WTC11 (cell line): ENCODE results near the gene SETDB1. TPM values are rescaled to one million over a fixed set of nuclear protein-coding genes. Genes with fewer than 3 reads are reported as not detected.

Experiments
- ATAC-seq: fragments of 200-7000 bp; cut with Tn5 transposase; 2 replicates; pipeline ENCODE4 v1.10.0; 2021; ENCODE audit warnings: mild to moderate bottlenecking, moderate library complexity
- CTCF ChIA-PET: fragments of 300-600 bp; sonication (Branson Sonifier 250); formaldehyde crosslinking; loops from one replicate; lab custom pipeline; 2021; ENCODE audit warnings: antibody characterized with exemption; lab: Charles Lee
- POLR2A ChIA-PET: fragments of 350-600 bp; sonication (Branson Sonifier 250); formaldehyde crosslinking; loops from one replicate; lab custom pipeline; 2021; ENCODE audit warnings: antibody characterized with exemption; lab: Charles Lee
- DNase-seq: peaks from one replicate; pipeline ENCODE4 v3.0.0; 2021; ENCODE audit warnings: low spot score
- H3K27ac Mint-ChIP-seq: 2 replicates; pipeline ENCODE4 v1.8.0; 2021; ENCODE audit warnings: mixed read lengths
- H3K27me3 Mint-ChIP-seq: 2 replicates; pipeline ENCODE4 v1.8.0; 2021; ENCODE audit warnings: low read depth, mild to moderate bottlenecking, moderate library complexity, mixed read lengths
- H3K36me3 Mint-ChIP-seq: 2 replicates; pipeline ENCODE4 v1.8.0; 2021; ENCODE audit warnings: mixed read lengths
- H3K4me1 Mint-ChIP-seq: 2 replicates; pipeline ENCODE4 v1.8.0; 2022; ENCODE audit warnings: mixed read lengths
- H3K4me3 Mint-ChIP-seq: 2 replicates; pipeline ENCODE4 v1.8.0; 2021; ENCODE audit warnings: mild to moderate bottlenecking, moderate library complexity, mixed read lengths
- H3K9me3 Mint-ChIP-seq: 2 replicates; pipeline ENCODE4 v1.8.0; 2021; ENCODE audit warnings: mixed read lengths
- ATF1 ChIP-seq: sonication (generic); formaldehyde crosslinking; IDR thresholded peaks from 2 replicates; pipeline ENCODE4 v1.8.1; 2023; ENCODE audit warnings: mild to moderate bottlenecking, moderate library complexity, missing genetic modification reagents
- CREB1 ChIP-seq: sonication (generic); formaldehyde crosslinking; IDR thresholded peaks from 2 replicates; pipeline ENCODE4 v1.8.0; 2023; ENCODE audit warnings: mild to moderate bottlenecking, missing genetic modification reagents
- FOXJ3 ChIP-seq: sonication (generic); formaldehyde crosslinking; IDR thresholded peaks from 2 replicates; pipeline ENCODE4 v1.9.0; 2021; ENCODE audit warnings: missing genetic modification reagents, mild to moderate bottlenecking, borderline replicate concordance
- JAZF1 ChIP-seq: fragments of 250-450 bp; sonication (Bioruptor Pico); IDR thresholded peaks from 2 replicates; pipeline ENCODE4 v1.9.0; 2021; ENCODE audit warnings: moderate library complexity, mild to moderate bottlenecking, inconsistent platforms
- NFATC4 ChIP-seq: fragments of 250-450 bp; sonication (Bioruptor Pico); IDR thresholded peaks from 2 replicates; pipeline ENCODE4 v1.9.0; 2021; ENCODE audit warnings: mild to moderate bottlenecking
- NFYB ChIP-seq: sonication (generic); formaldehyde crosslinking; conservative IDR thresholded peaks from 2 replicates; pipeline ENCODE4 v1.8.0; 2022; ENCODE audit warnings: low read depth, missing genetic modification reagents
- NR1H2 ChIP-seq: sonication (generic); formaldehyde crosslinking; IDR thresholded peaks from 2 replicates; pipeline ENCODE4 v1.9.0; 2021; ENCODE audit warnings: mild to moderate bottlenecking, moderate library complexity, missing genetic modification reagents
- PRRX2 ChIP-seq: fragments of 250-450 bp; sonication (Bioruptor Pico); IDR thresholded peaks from 2 replicates; pipeline ENCODE4 v1.8.0; 2021; ENCODE audit warnings: mild to moderate bottlenecking
- SMAD3 ChIP-seq: sonication (generic); formaldehyde crosslinking; IDR thresholded peaks from 2 replicates; pipeline ENCODE4 v1.8.0; 2022; ENCODE audit warnings: missing genetic modification reagents, mild to moderate bottlenecking, borderline replicate concordance
- SMAD4 ChIP-seq: sonication (generic); formaldehyde crosslinking; IDR thresholded peaks from 2 replicates; pipeline ENCODE4 v1.8.0; 2022; ENCODE audit warnings: mild to moderate bottlenecking, missing genetic modification reagents
- ZBTB21 ChIP-seq: sonication (generic); formaldehyde crosslinking; IDR thresholded peaks from 2 replicates; pipeline ENCODE4 v1.8.1; 2023; ENCODE audit warnings: mild to moderate bottlenecking, missing genetic modification reagents, borderline replicate concordance
- ZNF121 ChIP-seq: sonication (generic); formaldehyde crosslinking; IDR thresholded peaks from 2 replicates; pipeline ENCODE4 v1.8.0; 2023; ENCODE audit warnings: missing genetic modification reagents
- ZNF317 ChIP-seq: sonication (generic); formaldehyde crosslinking; IDR thresholded peaks from 2 replicates; pipeline ENCODE4 v1.8.1; 2023; ENCODE audit warnings: low read depth, mild to moderate bottlenecking, moderate library complexity, missing genetic modification reagents, borderline replicate concordance
- total RNA-seq: library from RNA; stranded (reverse); gene quantifications from 3 replicates; pipeline ENCODE4 v1.2.3, GENCODE V29; 2021
- TF ChIP-seq, protein P1 (sequence below): sonication (generic); formaldehyde crosslinking; IDR thresholded peaks from 2 replicates; pipeline ENCODE4 v1.8.1; 2023; ENCODE audit warnings: mild to moderate bottlenecking, missing genetic modification reagents, moderate library complexity
- TF ChIP-seq, protein P2 (sequence below): sonication (generic); formaldehyde crosslinking; IDR thresholded peaks from 2 replicates; pipeline ENCODE4 v1.8.0; 2022; ENCODE audit warnings: mild to moderate bottlenecking, missing genetic modification reagents
- TF ChIP-seq, protein P3 (sequence below): sonication (generic); formaldehyde crosslinking; IDR thresholded peaks from 2 replicates; pipeline ENCODE4 v1.8.0; 2022; ENCODE audit warnings: mild to moderate bottlenecking, missing genetic modification reagents
- TF ChIP-seq, protein P4 (sequence below): sonication (generic); formaldehyde crosslinking; IDR thresholded peaks from 2 replicates; pipeline ENCODE4 v1.8.0; 2022; ENCODE audit warnings: mild to moderate bottlenecking, missing genetic modification reagents
- TF ChIP-seq, protein P5 (sequence below): fragments of 250-450 bp; sonication (Bioruptor Pico); IDR thresholded peaks from 2 replicates; pipeline ENCODE4 v1.9.0; 2021; ENCODE audit warnings: moderate library complexity, mild to moderate bottlenecking, inconsistent platforms, borderline replicate concordance
- TF ChIP-seq, protein P6 (sequence below): sonication (generic); formaldehyde crosslinking; IDR thresholded peaks from 2 replicates; pipeline ENCODE4 v1.8.1; 2022; ENCODE audit warnings: low read depth, mild to moderate bottlenecking, moderate library complexity, missing genetic modification reagents, borderline replicate concordance
- TF ChIP-seq, protein P7 (sequence below): sonication (generic); formaldehyde crosslinking; IDR thresholded peaks from 2 replicates; pipeline ENCODE4 v1.8.1; 2022; ENCODE audit warnings: mild to moderate bottlenecking, moderate library complexity, missing genetic modification reagents
- TF ChIP-seq, protein P8 (sequence below): sonication (generic); formaldehyde crosslinking; IDR thresholded peaks from 2 replicates; pipeline ENCODE4 v1.8.1; 2023; ENCODE audit warnings: mild to moderate bottlenecking, missing genetic modification reagents, moderate library complexity
- TF ChIP-seq, protein P9 (sequence below): fragments of 250-450 bp; sonication (Bioruptor Pico); IDR thresholded peaks from 2 replicates; pipeline ENCODE4 v1.9.0; 2021; ENCODE audit warnings: mild to moderate bottlenecking, borderline replicate concordance

The SETDB1 gene
- total RNA-seq, 1 experiment from 2014 or later = 53.1 TPM

DNA sequence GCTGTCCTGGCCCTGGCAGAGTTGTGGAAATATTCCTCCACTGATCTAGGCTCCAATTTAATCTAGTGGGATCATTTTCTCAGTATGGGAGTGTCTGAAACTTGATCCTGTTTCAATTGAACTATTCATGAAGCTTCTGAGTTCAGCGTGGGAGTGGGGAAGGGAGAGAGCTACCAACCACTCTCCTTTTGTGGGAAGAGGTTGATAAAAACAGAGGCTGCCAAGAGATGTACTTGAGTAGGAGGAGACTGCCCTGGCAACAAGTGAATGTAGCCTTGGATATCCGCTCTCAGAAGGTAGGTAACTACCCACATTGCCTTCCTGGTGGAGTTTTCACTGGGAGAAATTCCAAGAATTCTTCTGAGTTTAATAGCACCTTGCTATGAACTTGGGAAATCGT, 39.1 kb upstream of the SETDB1 start, which contains the start of gene CTXND2 (continued):
- TF ChIP-seq, protein P1, sequence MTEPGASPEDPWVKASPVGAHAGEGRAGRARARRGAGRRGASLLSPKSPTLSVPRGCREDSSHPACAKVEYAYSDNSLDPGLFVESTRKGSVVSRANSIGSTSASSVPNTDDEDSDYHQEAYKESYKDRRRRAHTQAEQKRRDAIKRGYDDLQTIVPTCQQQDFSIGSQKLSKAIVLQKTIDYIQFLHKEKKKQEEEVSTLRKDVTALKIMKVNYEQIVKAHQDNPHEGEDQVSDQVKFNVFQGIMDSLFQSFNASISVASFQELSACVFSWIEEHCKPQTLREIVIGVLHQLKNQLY (CRISPR knock-in tag) = no peak
- TF ChIP-seq NFYB (no peak), FOXJ3 (CRISPR knock-in tag) (no peak), NR1H2 (CRISPR knock-in tag) (no peak), NFATC4 (CRISPR knock-in tag) (no peak), ZNF121 (CRISPR knock-in tag) (no peak), ZBTB21 (CRISPR knock-in tag) (no peak), JAZF1 (CRISPR knock-in tag) (no peak), SMAD3 (CRISPR knock-in tag) (no peak), SMAD4 (CRISPR knock-in tag) (no peak)
- TF ChIP-seq, protein P2, sequence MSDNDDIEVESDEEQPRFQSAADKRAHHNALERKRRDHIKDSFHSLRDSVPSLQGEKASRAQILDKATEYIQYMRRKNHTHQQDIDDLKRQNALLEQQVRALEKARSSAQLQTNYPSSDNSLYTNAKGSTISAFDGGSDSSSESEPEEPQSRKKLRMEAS = no peak
- TF ChIP-seq, protein P3, sequence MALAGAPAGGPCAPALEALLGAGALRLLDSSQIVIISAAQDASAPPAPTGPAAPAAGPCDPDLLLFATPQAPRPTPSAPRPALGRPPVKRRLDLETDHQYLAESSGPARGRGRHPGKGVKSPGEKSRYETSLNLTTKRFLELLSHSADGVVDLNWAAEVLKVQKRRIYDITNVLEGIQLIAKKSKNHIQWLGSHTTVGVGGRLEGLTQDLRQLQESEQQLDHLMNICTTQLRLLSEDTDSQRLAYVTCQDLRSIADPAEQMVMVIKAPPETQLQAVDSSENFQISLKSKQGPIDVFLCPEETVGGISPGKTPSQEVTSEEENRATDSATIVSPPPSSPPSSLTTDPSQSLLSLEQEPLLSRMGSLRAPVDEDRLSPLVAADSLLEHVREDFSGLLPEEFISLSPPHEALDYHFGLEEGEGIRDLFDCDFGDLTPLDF (CRISPR knock-in tag) = no peak
- TF ChIP-seq, protein P4, sequence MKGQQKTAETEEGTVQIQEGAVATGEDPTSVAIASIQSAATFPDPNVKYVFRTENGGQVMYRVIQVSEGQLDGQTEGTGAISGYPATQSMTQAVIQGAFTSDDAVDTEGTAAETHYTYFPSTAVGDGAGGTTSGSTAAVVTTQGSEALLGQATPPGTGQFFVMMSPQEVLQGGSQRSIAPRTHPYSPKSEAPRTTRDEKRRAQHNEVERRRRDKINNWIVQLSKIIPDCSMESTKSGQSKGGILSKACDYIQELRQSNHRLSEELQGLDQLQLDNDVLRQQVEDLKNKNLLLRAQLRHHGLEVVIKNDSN (CRISPR knock-in tag) = no peak
- TF ChIP-seq, protein P5, sequence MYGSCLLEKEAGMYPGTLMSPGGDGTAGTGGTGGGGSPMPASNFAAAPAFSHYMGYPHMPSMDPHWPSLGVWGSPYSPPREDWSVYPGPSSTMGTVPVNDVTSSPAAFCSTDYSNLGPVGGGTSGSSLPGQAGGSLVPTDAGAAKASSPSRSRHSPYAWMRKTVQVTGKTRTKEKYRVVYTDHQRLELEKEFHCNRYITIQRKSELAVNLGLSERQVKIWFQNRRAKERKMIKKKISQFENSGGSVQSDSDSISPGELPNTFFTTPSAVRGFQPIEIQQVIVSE (CRISPR knock-in tag) = no peak

DNA sequence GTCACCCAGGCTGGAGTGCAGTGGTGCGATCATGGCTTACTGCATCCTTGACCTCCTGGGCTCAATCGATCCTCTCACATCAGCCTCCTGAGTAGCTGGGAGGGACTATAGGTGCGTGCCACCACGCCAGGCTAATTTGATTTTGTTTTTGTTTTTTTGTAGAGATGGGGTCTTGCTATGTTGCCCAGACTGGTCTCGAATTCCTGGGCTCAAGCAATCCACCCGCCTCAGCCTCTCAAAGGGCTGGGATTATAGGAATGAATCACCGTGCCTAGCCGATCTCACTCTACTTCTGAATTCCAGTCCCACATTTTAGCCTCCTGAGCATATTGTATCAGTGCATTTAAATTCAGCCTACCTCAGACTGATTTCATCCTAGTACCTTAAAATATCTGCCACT, 37.4 kb upstream of the SETDB1 start:
- no peak for DNase-seq
- no peak overlapping the region for H3K4me3 Mint-ChIP-seq
- no peaks in the 10 kb centered on the region for H3K9me3 Mint-ChIP-seq
- H3K27ac Mint-ChIP-seq = no peak overlapping the region
- CTCF ChIA-PET = no interaction called here
- 0 out of 2 replicates have a peak, but pooled peaks cover 4% of the 10 kb centered on the region for H3K4me1 Mint-ChIP-seq
- no peak for ATAC-seq
- TF ChIP-seq PRRX2 (CRISPR knock-in tag) = no peak
- no peaks in the 10 kb centered on the region for H3K27me3 Mint-ChIP-seq
- H3K36me3 Mint-ChIP-seq = no peaks in the 10 kb centered on the region
- POLR2A ChIA-PET = no interaction called here

DNA sequence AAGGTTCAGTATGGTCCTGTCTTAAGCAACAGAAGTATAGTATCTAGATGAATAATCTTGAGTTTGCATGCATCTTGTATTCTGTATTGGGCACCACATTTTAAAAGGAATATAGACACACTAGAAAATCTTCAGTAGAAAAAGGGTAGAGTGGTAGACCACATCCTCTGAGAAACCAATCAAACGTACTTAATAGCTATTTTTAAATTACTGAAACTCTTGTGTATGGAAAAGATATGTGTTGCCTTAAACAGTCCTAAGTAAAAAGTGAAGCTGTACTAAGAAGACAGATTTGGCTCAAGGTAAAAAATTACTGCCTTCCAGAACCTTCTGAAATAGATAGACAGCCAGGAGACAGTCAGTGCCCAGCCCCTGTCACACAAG, 36.1 kb upstream of the SETDB1 start:
- CTCF ChIA-PET = no interaction called here
- Mint-ChIP-seq H3K36me3 (no peaks in the 10 kb centered on the region), H3K4me1 (0 out of 2 replicates have a peak, but pooled peaks cover 4% of the 10 kb centered on the region), H3K9me3 (no peaks in the 10 kb centered on the region), H3K27me3 (no peaks in the 10 kb centered on the region), H3K27ac (no peak overlapping the region), H3K4me3 (no peak overlapping the region)
- POLR2A ChIA-PET = no interaction called here
- DNase-seq = no peak
- ATAC-seq = no peak
- TF ChIP-seq CREB1 = no peak
- TF ChIP-seq ATF1 (CRISPR knock-in tag) = no peak
- TF ChIP-seq ZNF317 (CRISPR knock-in tag) = no peak
- TF ChIP-seq, protein P6, sequence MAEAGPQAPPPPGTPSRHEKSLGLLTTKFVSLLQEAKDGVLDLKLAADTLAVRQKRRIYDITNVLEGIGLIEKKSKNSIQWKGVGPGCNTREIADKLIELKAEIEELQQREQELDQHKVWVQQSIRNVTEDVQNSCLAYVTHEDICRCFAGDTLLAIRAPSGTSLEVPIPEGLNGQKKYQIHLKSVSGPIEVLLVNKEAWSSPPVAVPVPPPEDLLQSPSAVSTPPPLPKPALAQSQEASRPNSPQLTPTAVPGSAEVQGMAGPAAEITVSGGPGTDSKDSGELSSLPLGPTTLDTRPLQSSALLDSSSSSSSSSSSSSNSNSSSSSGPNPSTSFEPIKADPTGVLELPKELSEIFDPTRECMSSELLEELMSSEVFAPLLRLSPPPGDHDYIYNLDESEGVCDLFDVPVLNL (CRISPR knock-in tag) = no peak
- TF ChIP-seq, protein P7, sequence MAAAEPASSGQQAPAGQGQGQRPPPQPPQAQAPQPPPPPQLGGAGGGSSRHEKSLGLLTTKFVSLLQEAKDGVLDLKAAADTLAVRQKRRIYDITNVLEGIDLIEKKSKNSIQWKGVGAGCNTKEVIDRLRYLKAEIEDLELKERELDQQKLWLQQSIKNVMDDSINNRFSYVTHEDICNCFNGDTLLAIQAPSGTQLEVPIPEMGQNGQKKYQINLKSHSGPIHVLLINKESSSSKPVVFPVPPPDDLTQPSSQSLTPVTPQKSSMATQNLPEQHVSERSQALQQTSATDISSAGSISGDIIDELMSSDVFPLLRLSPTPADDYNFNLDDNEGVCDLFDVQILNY (CRISPR knock-in tag) = no peak
- no peak for TF ChIP-seq NFYB
- TF ChIP-seq SMAD4 (CRISPR knock-in tag) = no peak
- TF ChIP-seq, protein P8, sequence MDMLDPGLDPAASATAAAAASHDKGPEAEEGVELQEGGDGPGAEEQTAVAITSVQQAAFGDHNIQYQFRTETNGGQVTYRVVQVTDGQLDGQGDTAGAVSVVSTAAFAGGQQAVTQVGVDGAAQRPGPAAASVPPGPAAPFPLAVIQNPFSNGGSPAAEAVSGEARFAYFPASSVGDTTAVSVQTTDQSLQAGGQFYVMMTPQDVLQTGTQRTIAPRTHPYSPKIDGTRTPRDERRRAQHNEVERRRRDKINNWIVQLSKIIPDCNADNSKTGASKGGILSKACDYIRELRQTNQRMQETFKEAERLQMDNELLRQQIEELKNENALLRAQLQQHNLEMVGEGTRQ (CRISPR knock-in tag) = no peak
- no peak for TF ChIP-seq ZNF121 (CRISPR knock-in tag)
- TF ChIP-seq, protein P9, sequence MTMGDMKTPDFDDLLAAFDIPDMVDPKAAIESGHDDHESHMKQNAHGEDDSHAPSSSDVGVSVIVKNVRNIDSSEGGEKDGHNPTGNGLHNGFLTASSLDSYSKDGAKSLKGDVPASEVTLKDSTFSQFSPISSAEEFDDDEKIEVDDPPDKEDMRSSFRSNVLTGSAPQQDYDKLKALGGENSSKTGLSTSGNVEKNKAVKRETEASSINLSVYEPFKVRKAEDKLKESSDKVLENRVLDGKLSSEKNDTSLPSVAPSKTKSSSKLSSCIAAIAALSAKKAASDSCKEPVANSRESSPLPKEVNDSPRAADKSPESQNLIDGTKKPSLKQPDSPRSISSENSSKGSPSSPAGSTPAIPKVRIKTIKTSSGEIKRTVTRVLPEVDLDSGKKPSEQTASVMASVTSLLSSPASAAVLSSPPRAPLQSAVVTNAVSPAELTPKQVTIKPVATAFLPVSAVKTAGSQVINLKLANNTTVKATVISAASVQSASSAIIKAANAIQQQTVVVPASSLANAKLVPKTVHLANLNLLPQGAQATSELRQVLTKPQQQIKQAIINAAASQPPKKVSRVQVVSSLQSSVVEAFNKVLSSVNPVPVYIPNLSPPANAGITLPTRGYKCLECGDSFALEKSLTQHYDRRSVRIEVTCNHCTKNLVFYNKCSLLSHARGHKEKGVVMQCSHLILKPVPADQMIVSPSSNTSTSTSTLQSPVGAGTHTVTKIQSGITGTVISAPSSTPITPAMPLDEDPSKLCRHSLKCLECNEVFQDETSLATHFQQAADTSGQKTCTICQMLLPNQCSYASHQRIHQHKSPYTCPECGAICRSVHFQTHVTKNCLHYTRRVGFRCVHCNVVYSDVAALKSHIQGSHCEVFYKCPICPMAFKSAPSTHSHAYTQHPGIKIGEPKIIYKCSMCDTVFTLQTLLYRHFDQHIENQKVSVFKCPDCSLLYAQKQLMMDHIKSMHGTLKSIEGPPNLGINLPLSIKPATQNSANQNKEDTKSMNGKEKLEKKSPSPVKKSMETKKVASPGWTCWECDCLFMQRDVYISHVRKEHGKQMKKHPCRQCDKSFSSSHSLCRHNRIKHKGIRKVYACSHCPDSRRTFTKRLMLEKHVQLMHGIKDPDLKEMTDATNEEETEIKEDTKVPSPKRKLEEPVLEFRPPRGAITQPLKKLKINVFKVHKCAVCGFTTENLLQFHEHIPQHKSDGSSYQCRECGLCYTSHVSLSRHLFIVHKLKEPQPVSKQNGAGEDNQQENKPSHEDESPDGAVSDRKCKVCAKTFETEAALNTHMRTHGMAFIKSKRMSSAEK (CRISPR knock-in tag) = no peak
